ENCODE measurements around the gene CFAP161. TPM values are rescaled to one million over a fixed set of nuclear protein-coding genes. Genes with fewer than 3 reads are reported as not detected.

CFAP161 gene
- total RNA-seq, 2 experiments from 2014 or later, result not detected

DNA sequence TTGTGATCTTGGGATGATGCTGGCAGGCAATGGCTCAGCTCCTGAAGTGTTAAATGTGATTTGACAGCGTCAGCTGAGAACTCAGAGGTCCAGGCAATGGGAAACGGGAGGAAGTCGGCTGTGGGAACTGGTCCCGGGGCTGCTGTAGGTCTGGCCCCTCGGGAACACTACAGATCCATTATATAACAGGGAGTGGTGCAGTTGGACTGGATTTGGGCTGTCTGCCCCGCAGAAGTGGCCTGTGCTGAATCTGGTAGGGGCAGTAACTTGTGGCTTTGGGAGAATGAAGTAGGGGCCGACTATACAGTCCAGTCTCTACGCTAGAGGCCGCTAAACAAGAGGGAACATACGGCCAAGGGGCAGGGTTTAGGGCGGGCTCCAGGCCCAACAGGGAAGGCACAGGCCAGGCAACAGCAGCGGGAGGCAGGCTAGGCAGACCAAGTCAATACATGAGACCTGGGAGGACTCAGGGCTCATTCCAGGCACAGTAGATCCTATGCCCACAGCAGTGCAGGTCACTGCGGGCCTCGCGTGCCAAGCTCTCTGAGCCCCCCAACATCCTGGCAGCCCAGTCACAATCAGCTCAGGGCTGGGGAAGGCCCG is 42.3 kb downstream of the CFAP161 start:
- CTCF ChIA-PET, result no interaction called here
- no peak overlapping the region for H3K4me3 Mint-ChIP-seq

GRCh38 chr15:81178365-81178764 is 44.3 kb downstream of the CFAP161 start:
- Mint-ChIP-seq H3K4me3 (no peak overlapping the region), H3K36me3 (ENCODE audit: low read depth) (no peaks in the 10 kb centered on the region), H3K27me3 (ENCODE audit: low read depth) (peaks cover 17% of the 10 kb centered on the region), H3K4me1 (ENCODE audit: low read depth) (peaks cover 3% of the 10 kb centered on the region), H3K9me3 (no peaks in the 10 kb centered on the region), H3K27ac (no peak overlapping the region)
- DNase-seq, result no peak
- CTCF ChIA-PET, result interaction anchor here (2.8 kb wide), 1 partner anchor 88 kb away, joined by 8 read pairs; no protein-coding TSS in a partner anchor
- intact Hi-C loops (cut with micrococcal nuclease), result no loop called here

More for the DNA sequence above, 42.3 kb downstream of the CFAP161 start:
- H3K9me3 Mint-ChIP-seq, result no peaks in the 10 kb centered on the region
- H3K4me1 Mint-ChIP-seq (ENCODE audit: low read depth), result no peaks in the 10 kb centered on the region
- peaks cover 2% of the 10 kb centered on the region for H3K27me3 Mint-ChIP-seq (ENCODE audit: low read depth)
- H3K36me3 Mint-ChIP-seq (ENCODE audit: low read depth), result no peaks in the 10 kb centered on the region
- intact Hi-C loops (cut with micrococcal nuclease), result no loop called here
- no peak overlapping the region for H3K27ac Mint-ChIP-seq
- no peak for DNase-seq

- peaks cover 32% of the 10 kb centered on the region for H3K27me3 Mint-ChIP-seq (ENCODE audit: low read depth)
- no peak overlapping the region for H3K27ac Mint-ChIP-seq
- H3K36me3 Mint-ChIP-seq (ENCODE audit: low read depth), result no peaks in the 10 kb centered on the region
- peaks cover 3% of the 10 kb centered on the region for H3K4me1 Mint-ChIP-seq (ENCODE audit: low read depth)
- no peak for DNase-seq
- CTCF ChIA-PET, result no interaction called here
- intact Hi-C loops (cut with micrococcal nuclease), result no loop called here
- no peaks in the 10 kb centered on the region for H3K9me3 Mint-ChIP-seq
- no peak overlapping the region for H3K4me3 Mint-ChIP-seq
Observed at GRCh38 chr15:81181220-81181619, 47.1 kb downstream of the CFAP161 start.

DNA sequence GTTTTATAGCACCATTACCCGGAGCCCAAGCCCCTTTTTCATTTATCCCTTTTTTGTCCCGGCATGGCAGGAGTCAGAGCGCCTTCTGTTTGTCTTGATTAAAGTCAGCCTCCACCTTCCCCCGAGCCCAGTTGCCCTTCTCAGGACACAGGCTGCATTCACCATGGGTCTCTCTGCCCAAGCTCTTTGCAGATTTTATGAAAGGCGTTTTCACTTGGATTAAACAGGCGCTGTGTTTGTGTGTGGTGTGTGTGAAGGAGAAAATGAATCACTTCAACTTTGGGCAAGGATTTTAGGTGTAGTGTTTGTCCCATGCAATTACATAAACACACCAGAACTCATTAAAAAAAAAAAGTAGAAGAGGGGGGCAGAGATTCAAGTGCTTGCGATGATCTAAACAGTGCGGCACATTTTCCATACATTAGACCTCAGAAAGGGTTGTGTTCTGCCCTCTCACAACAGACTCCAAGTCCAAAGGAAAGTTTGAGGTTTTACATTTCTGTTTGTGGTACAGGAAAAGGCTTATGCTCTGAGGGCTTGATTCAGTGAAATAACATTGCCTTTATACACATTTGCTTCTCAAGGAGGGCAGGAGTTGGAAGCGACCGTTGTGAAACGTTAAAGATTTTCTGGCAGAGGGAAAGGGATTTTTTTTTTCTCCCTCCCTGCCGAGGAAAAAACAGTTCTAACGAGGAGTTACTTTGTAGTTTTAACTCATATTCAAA is 48.1 kb downstream of the CFAP161 start:
- H3K4me3 Mint-ChIP-seq, result no peak overlapping the region
- intact Hi-C loops (cut with micrococcal nuclease), result no loop called here
- H3K27me3 Mint-ChIP-seq (ENCODE audit: low read depth), result peaks cover 32% of the 10 kb centered on the region
- DNase-seq, result no peak
- H3K4me1 Mint-ChIP-seq (ENCODE audit: low read depth), result peaks cover 3% of the 10 kb centered on the region
- H3K9me3 Mint-ChIP-seq, result no peaks in the 10 kb centered on the region
- H3K36me3 Mint-ChIP-seq (ENCODE audit: low read depth), result no peaks in the 10 kb centered on the region
- H3K27ac Mint-ChIP-seq, result no peak overlapping the region
- CTCF ChIA-PET, result no interaction called here

DNA sequence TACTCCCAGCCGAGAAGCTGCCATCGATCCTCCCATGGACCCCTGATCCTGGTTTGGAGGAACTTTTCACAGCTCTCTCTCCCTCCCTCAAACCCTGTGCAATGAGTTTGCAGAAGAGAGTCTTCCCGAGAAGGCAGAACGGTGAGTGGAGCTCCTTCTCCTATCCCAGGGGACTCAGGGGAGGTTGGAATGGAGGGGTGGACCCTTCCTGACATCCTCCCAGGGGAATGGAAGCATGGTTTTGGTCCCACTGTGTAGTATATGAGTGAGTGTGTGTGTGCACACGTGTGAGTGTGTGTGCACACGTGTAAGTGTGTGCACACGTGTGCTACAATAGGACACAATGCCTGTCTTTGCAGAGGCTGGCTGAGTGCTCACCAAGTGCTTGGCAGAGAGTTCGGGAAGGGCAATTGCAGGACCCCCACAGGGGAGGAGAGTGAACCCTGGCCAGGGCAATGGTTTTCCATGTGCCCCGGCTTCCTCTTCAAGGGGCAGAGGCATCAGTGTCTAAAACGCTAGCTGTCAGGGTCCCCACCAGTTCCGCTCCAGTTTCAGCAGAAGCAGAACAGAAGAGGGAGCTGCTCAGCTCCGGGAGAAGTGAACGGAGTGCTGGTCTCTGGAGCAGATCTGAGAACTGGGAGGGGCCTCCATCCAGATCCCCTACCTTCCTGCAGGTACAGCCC is 48.8 kb downstream of the CFAP161 start:
- H3K4me1 Mint-ChIP-seq (ENCODE audit: low read depth), result peaks cover 3% of the 10 kb centered on the region
- intact Hi-C loops (cut with micrococcal nuclease), result no loop called here
- no peak for DNase-seq
- no peak overlapping the region for H3K27ac Mint-ChIP-seq
- no peaks in the 10 kb centered on the region for H3K36me3 Mint-ChIP-seq (ENCODE audit: low read depth)
- H3K9me3 Mint-ChIP-seq, result no peaks in the 10 kb centered on the region
- H3K4me3 Mint-ChIP-seq, result no peak overlapping the region
- CTCF ChIA-PET, result interaction anchor here (0.7 to 1.3 kb wide), 2 partner anchors 80 to 84 kb away, joined by 3 to 4 read pairs; no protein-coding TSS in a partner anchor
- H3K27me3 Mint-ChIP-seq (ENCODE audit: low read depth), result peaks cover 32% of the 10 kb centered on the region

GRCh38 chr15:81183439-81183775 is 49.3 kb downstream of the CFAP161 start:
- Mint-ChIP-seq H3K9me3 (no peaks in the 10 kb centered on the region), H3K27ac (no peak overlapping the region), H3K4me1 (ENCODE audit: low read depth) (peaks cover 3% of the 10 kb centered on the region), H3K36me3 (ENCODE audit: low read depth) (no peaks in the 10 kb centered on the region), H3K27me3 (ENCODE audit: low read depth) (peaks cover 35% of the 10 kb centered on the region), H3K4me3 (no peak overlapping the region)
- no peak for DNase-seq
- CTCF ChIA-PET, result interaction anchor here (0.7 to 1.3 kb wide), 2 partner anchors 80 to 83 kb away, joined by 3 to 4 read pairs; no protein-coding TSS in a partner anchor
- intact Hi-C loops (cut with micrococcal nuclease), result no loop called here

DNA sequence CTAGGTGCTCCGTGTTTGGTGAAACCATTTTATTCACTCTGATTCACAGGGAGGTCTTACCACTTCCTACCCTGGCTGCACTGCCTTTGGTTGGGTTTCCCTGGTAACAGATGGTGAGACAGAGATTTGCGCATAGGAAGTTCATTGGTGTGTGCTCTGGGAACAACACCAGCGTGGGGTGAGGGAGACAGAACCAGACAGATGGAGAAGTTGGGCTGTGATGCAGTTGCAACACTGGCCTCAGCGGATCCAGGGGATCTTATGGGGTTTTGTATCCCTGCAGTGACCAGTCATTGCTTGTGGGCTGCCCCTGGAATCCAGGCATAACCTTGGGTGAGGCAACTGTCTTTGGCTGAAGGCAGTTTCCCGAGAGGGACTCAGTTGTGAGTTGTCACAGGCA is 50.1 kb downstream of the CFAP161 start:
- no peaks in the 10 kb centered on the region for H3K36me3 Mint-ChIP-seq (ENCODE audit: low read depth)
- H3K27me3 Mint-ChIP-seq (ENCODE audit: low read depth), result peaks cover 35% of the 10 kb centered on the region
- no peak overlapping the region for H3K27ac Mint-ChIP-seq
- intact Hi-C loops (cut with micrococcal nuclease), result no loop called here
- H3K4me1 Mint-ChIP-seq (ENCODE audit: low read depth), result peaks cover 3% of the 10 kb centered on the region
- no peak overlapping the region for H3K4me3 Mint-ChIP-seq
- H3K9me3 Mint-ChIP-seq, result no peaks in the 10 kb centered on the region
- no peak for DNase-seq
- CTCF ChIA-PET, result interaction anchor here (1.5 kb wide), 1 partner anchor 82 kb away, joined by 5 read pairs; no protein-coding TSS in a partner anchor

DNA sequence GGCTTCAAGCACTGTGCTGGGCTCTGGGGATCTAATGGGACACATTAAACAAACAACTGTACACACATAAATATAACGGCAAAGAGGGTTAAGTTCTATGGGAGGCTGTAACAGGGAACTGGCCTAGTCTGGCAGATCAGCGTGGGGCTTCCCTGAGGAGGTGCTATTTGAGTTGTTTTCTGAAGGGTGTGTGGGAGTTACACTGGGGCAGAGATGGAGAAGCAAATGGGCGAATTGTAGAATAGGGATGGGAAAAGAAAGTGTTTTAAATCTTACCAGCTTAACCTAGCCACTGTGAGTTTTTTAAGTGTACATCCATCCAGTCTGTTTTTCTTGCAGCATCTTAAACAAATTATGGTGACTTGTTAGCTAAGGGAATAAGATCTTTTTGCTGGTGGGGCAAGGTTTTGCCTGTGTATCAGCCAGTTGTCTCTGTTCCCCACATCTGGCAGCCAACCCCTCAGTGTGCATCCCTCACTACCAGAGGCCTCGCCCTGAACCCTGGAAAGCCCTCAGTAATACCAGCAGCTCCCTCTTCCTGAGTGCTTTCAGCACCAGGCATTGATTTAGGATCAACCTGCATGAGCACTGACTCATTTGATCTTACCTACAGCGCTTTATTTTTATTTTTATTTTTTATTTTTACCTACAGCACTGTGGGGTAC is 51.7 kb downstream of the CFAP161 start:
- H3K27ac Mint-ChIP-seq, result no peak overlapping the region
- no peaks in the 10 kb centered on the region for H3K36me3 Mint-ChIP-seq (ENCODE audit: low read depth)
- no peak for DNase-seq
- peaks cover 3% of the 10 kb centered on the region for H3K4me1 Mint-ChIP-seq (ENCODE audit: low read depth)
- no peak overlapping the region for H3K4me3 Mint-ChIP-seq
- intact Hi-C loops (cut with micrococcal nuclease), result no loop called here
- peaks cover 35% of the 10 kb centered on the region for H3K27me3 Mint-ChIP-seq (ENCODE audit: low read depth)
- CTCF ChIA-PET, result interaction anchor here (0.6 to 1.5 kb wide), 2 partner anchors 81 to 925 kb away, joined by 3 to 5 read pairs; no protein-coding TSS in a partner anchor
- no peaks in the 10 kb centered on the region for H3K9me3 Mint-ChIP-seq

DNA sequence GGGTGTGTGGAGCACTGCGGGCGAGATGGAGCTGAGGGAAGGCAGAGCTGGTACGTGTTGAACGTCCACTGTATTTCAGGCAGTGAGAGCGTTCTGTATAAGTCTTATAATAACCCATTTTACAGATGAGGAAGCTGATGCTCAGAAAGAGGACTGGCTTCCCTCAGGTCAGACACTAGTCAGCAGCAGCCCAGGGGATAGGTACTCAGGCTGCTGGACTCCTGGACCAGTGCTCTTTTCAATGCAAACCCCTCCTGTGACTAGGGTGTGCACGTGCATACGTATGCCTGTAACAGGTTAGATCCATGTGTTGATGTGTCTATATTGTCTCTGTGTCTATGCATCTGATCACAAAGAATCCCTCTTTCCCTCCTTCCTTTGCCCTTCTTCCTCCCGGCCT is 54.3 kb downstream of the CFAP161 start:
- CTCF ChIA-PET, result interaction anchor here (0.6 to 1.4 kb wide), 2 partner anchors 53 to 78 kb away, joined by 3 to 4 read pairs; no protein-coding TSS in a partner anchor
- no peak overlapping the region for H3K27ac Mint-ChIP-seq
- H3K36me3 Mint-ChIP-seq (ENCODE audit: low read depth), result no peaks in the 10 kb centered on the region
- H3K27me3 Mint-ChIP-seq (ENCODE audit: low read depth), result peaks cover 18% of the 10 kb centered on the region
- no peak for DNase-seq
- no peaks in the 10 kb centered on the region for H3K4me1 Mint-ChIP-seq (ENCODE audit: low read depth)
- H3K4me3 Mint-ChIP-seq, result no peak overlapping the region
- intact Hi-C loops (cut with micrococcal nuclease), result no loop called here
- H3K9me3 Mint-ChIP-seq, result no peaks in the 10 kb centered on the region

DNA sequence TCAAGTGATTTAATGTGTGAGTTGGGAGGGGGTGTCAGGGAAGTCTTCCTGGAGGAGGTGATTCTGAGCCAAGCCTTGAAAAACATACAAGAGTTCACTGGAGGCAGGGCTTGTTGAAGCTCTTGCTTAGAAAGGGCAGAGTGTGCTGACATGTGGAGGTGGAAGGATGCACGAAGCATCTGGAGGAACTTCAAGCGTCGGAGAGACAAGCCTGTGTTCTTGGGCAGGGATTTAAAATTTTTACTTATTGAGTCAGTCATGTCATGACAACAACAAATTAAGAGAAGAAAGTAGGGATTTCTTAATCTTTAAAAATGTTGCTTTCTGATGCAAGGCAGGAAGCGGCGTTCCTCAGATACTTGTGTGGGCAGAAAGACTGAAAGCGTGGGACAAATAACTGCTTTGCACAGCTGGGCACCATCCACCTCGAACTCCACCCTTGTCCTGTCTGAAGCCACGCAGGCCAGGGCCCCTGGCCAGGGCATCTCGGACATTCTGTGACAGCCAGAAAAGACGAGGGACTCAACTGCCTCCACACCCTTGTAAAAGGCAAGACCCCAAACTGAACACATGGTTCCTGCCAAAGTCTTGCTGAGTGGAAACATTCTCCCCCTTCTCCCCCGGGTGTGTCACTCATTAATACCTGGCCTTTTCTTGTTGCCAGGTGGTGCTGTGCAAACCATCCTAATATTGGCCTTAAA is 55.7 kb downstream of the CFAP161 start:
- no peaks in the 10 kb centered on the region for H3K9me3 Mint-ChIP-seq
- no peaks in the 10 kb centered on the region for H3K4me1 Mint-ChIP-seq (ENCODE audit: low read depth)
- DNase-seq, result no peak
- no peak overlapping the region for H3K27ac Mint-ChIP-seq
- H3K4me3 Mint-ChIP-seq, result no peak overlapping the region
- H3K36me3 Mint-ChIP-seq (ENCODE audit: low read depth), result no peaks in the 10 kb centered on the region
- intact Hi-C loops (cut with micrococcal nuclease), result no loop called here
- CTCF ChIA-PET, result interaction anchor here (1.4 to 2.1 kb wide), 2 partner anchors 76 to 77 kb away, joined by 3 to 11 read pairs; no protein-coding TSS in a partner anchor
- peaks cover 13% of the 10 kb centered on the region for H3K27me3 Mint-ChIP-seq (ENCODE audit: low read depth)

DNA sequence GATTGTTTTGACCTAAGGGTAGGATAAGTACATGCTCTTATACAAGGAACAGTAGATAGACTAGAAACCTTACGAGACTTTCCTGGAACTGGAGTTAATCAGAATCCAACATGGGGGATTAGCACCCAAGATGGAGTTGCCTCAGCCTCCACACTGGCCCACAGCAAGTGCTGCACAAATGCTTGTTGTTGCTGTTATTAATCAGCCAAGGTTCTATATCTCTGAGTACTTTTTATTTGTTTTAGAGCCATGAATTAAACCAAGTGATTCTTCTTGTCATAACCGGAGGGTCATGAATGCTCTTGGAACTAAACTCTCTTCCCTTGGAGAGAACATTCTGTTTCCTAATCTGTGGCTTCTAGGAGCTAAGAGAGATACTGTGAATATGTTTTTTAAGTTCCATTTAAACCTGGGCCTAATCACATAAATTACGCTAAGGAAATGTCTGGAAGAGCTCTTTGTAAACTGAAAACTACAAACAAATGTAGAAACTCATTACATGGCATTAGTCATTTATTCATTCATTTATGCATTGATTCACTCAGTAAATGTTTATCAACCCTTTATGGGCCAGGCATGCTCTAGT is 56.9 kb downstream of the CFAP161 start:
- H3K4me1 Mint-ChIP-seq (ENCODE audit: low read depth), result no peaks in the 10 kb centered on the region
- intact Hi-C loops (cut with micrococcal nuclease), result no loop called here
- CTCF ChIA-PET, result interaction anchor here (2.1 kb wide), 1 partner anchor 75 kb away, joined by 11 read pairs; no protein-coding TSS in a partner anchor
- no peaks in the 10 kb centered on the region for H3K9me3 Mint-ChIP-seq
- no peak overlapping the region for H3K27ac Mint-ChIP-seq
- peaks cover 5% of the 10 kb centered on the region for H3K27me3 Mint-ChIP-seq (ENCODE audit: low read depth)
- H3K36me3 Mint-ChIP-seq (ENCODE audit: low read depth), result no peaks in the 10 kb centered on the region
- H3K4me3 Mint-ChIP-seq, result no peak overlapping the region
- DNase-seq, result no peak

Data from activated naive CD4-positive, alpha-beta T cell treated with anti-CD3 and anti-CD28 coated beads for 36 hours (primary cell).